Measurements from ENCODE around the gene RARRES1.

RARRES1 gene

GRCh38 chr3:158658889-158659288 lies 73.4 kb downstream of the RARRES1 start:
- TF ChIP-seq ZNF384 (IDR thresholded peaks at IDR 0.05) (no peak), BHLHE40 (IDR thresholded peaks at IDR 0.05; ENCODE audit: borderline replicate concordance) (no peak), ARNT (IDR thresholded peaks at IDR 0.05) (no peak), LEF1 (IDR thresholded peaks at IDR 0.05; ENCODE audit: borderline replicate concordance) (no peak)
- ChIA-PET CTCF (interaction anchor here (1.4 to 2.2 kb wide), 5 partner anchors 11 to 143 kb away, joined by 4 to 10 read pairs (median 8); partner anchors contain the start of genes GFM1 and MFSD1), POLR2A (interaction anchor here (0.6 kb wide), 1 partner anchor 1002 kb away, joined by 3 read pairs; no protein-coding TSS in a partner anchor)
- no peak for DNase-seq (ENCODE audit: extremely low spot score)

GRCh38 chr3:158652463-158652862 lies 79.8 kb downstream of the RARRES1 start:
- CTCF ChIA-PET, result no interaction called here
- TF ChIP-seq FOXA1 (IDR thresholded peaks at IDR 0.05) (no peak), ELF4 (IDR thresholded peaks at IDR 0.05) (no peak), L3MBTL2 (conservative IDR thresholded peaks at IDR 0.05) (no peak), ZNF384 (IDR thresholded peaks at IDR 0.05) (no peak)
- POLR2A ChIA-PET, result no interaction called here
- no peak for DNase-seq (ENCODE audit: extremely low spot score)

- POLR2A ChIA-PET, result no interaction called here
- no peak for DNase-seq (ENCODE audit: extremely low spot score)
- no peak for TF ChIP-seq L3MBTL2 (conservative IDR thresholded peaks at IDR 0.05)
- TF ChIP-seq FOXK2 (IDR thresholded peaks at IDR 0.05), result no peak
- TF ChIP-seq FOXM1 (IDR thresholded peaks at IDR 0.05; ENCODE audit: borderline replicate concordance), result no peak
- CTCF ChIA-PET, result no interaction called here
Measured at GRCh38 chr3:158651192-158651591, 81.1 kb downstream of the RARRES1 start.

- ChIA-PET CTCF (no interaction called here), POLR2A (no interaction called here)
- no peak for TF ChIP-seq FOXA1 (IDR thresholded peaks at IDR 0.05)
- no peak for TF ChIP-seq SP1 (IDR thresholded peaks at IDR 0.05)
- no peak for TF ChIP-seq L3MBTL2 (conservative IDR thresholded peaks at IDR 0.05)
- TF ChIP-seq NFRKB (IDR thresholded peaks at IDR 0.05), result no peak
- TF ChIP-seq BHLHE40 (IDR thresholded peaks at IDR 0.05; ENCODE audit: borderline replicate concordance), result no peak
- no peak for TF ChIP-seq ARNT (IDR thresholded peaks at IDR 0.05)
- no peak for TF ChIP-seq ELF4 (IDR thresholded peaks at IDR 0.05)
- no peak for TF ChIP-seq ZNF384 (IDR thresholded peaks at IDR 0.05)
- TF ChIP-seq CTBP1 (IDR thresholded peaks at IDR 0.05; ENCODE audit: borderline replicate concordance), result no peak
- no peak for TF ChIP-seq TARDBP (IDR thresholded peaks at IDR 0.05)
- no peak for TF ChIP-seq SUZ12 (IDR thresholded peaks at IDR 0.05)
- TF ChIP-seq PKNOX1 (IDR thresholded peaks at IDR 0.05), result no peak
- no peak for TF ChIP-seq FOXK2 (IDR thresholded peaks at IDR 0.05)
- no peak for TF ChIP-seq HDGF (IDR thresholded peaks at IDR 0.05; ENCODE audit: borderline replicate concordance)
- TF ChIP-seq LEF1 (IDR thresholded peaks at IDR 0.05; ENCODE audit: borderline replicate concordance), result no peak
- TF ChIP-seq FOXM1 (IDR thresholded peaks at IDR 0.05; ENCODE audit: borderline replicate concordance), result no peak
- DNase-seq (ENCODE audit: extremely low spot score), result no peak
Measured at GRCh38 chr3:158649791-158650190, 82.5 kb downstream of the RARRES1 start.

All from HEK293T (cell line).